Prostate gland (tissue), 2 donors: Measurements from ENCODE around the gene STEEP1. TPM values are rescaled to one million over a fixed set of nuclear protein-coding genes. Genes with fewer than 3 reads are reported as not detected.
"Not testable (repeated sequence)": the region's sequence is repeated elsewhere in the genome, so short reads cannot be mapped to it uniquely, and the experiment has no call there.

Experiments
- DNase-seq: peaks from one replicate; pipeline ENCODE4 v3.0.0-alpha.2; 2019; ENCODE audit warnings: low spot score
- H3K27ac ChIP-seq, 2 donors: fragments of 200-600 bp; sonication (generic); 2 replicates each; pipeline ENCODE4 v1.5.1; 2017 to 2019
- H3K27me3 ChIP-seq: fragments of 200-600 bp; sonication (generic); replicated peaks from 2 replicates; pipeline ENCODE4 v1.5.1; 2019; ENCODE audit not compliant: insufficient read depth
- H3K36me3 ChIP-seq, 2 donors: fragments of 200-600 bp; sonication (generic); 1 replicate in 1 of 2; 2 replicates in 1 of 2; pipeline versions ENCODE4 v1.5.1 to v1.8.1; 2017 to 2019
- H3K4me1 ChIP-seq: fragments of 200-600 bp; sonication (generic); replicated peaks from 2 replicates; pipeline ENCODE4 v1.5.1; 2019
- H3K4me3 ChIP-seq, 2 donors: fragments of 200-600 bp; sonication (generic); 2 replicates each; pipeline ENCODE4 v1.5.1; 2017 to 2019
- H3K9me3 ChIP-seq: fragments of 200-600 bp; sonication (generic); 2 replicates; pipeline ENCODE4 v1.5.1; 2017
- POLR2A ChIP-seq: fragments of 450-650 bp; IDR thresholded peaks from one replicate; pipeline ENCODE4 v1.6.1; 2016; ENCODE audit warnings: antibody characterized with exemption, mild to moderate bottlenecking
- POLR2AphosphoS5 ChIP-seq: sonication (generic); formaldehyde crosslinking; IDR thresholded peaks from one replicate; pipeline ENCODE4 v1.6.1; 2017; ENCODE audit warnings: antibody characterized with exemption
- WGBS: methylation state at CpG from one replicate; pipeline ENCODE4 v1.1.5; 2018; 5-methylcytosine and 5-hydroxymethylcytosine counted together
- intact Hi-C: fragments of 100-400 bp; cut with DNase I; formaldehyde crosslinking; loops from one replicate; pipeline ENCODE4 v1.14.2; 2022
- total RNA-seq, 2 donors: library from RNA; depleted of rRNA; stranded (reverse); fragments of >200 nt; gene quantifications; one replicate each; pipeline ENCODE4 v1.1.0, GENCODE V29; 2016
- TF ChIP-seq, protein P1 (sequence below), 4 experiments: fragments of 200-600 bp in 2 of 4; fragments of 450-650 bp in 2 of 4; sonication (generic) in 2 of 4; IDR thresholded peaks; 1 replicate in 3 of 4; 2 replicates in 1 of 4; pipeline ENCODE4 v1.5.1; 2016 to 2019; ENCODE audit warnings: antibody characterized with exemption in 4 of 4, mild to moderate bottlenecking in 2 of 4, moderate library complexity in 2 of 4

The STEEP1 gene
- total RNA-seq, 2 donors from 2014 or later, result 31.9 to 33.4 TPM

DNA sequence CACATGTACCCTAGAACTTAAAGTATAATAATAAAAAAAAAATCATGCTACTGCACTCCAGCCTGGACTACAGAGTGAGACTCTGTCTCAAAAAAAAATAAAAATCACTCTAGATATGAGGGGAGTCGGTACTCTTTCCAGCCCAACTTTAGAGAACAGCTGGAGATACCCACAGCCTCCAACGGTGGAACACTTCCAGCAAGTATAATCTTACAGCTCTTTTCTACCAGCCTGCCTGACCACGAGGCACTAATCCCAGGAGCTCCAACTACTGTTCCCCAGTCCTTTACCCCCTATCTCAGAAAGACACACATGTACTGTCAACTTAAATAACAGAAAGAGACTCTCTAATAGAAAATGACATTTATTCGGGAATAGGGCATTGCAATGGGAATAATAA lies 46.8 kb downstream of the STEEP1 start:
- H3K27me3 ChIP-seq, result no peaks in the 10 kb centered on the region
- 63% methylated on average over 4 of the region's 4 CpGs for WGBS
- intact Hi-C loops, result loop anchor here (10.0 kb wide), 1 partner anchor 56 kb away; the partner anchor contains the start of gene UBE2A
- H3K36me3 ChIP-seq, result no peaks in the 10 kb centered on the region
- no peak overlapping the region for H3K27ac ChIP-seq
- TF ChIP-seq, protein P1, sequence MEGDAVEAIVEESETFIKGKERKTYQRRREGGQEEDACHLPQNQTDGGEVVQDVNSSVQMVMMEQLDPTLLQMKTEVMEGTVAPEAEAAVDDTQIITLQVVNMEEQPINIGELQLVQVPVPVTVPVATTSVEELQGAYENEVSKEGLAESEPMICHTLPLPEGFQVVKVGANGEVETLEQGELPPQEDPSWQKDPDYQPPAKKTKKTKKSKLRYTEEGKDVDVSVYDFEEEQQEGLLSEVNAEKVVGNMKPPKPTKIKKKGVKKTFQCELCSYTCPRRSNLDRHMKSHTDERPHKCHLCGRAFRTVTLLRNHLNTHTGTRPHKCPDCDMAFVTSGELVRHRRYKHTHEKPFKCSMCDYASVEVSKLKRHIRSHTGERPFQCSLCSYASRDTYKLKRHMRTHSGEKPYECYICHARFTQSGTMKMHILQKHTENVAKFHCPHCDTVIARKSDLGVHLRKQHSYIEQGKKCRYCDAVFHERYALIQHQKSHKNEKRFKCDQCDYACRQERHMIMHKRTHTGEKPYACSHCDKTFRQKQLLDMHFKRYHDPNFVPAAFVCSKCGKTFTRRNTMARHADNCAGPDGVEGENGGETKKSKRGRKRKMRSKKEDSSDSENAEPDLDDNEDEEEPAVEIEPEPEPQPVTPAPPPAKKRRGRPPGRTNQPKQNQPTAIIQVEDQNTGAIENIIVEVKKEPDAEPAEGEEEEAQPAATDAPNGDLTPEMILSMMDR (IDR thresholded peaks at IDR 0.05), result no peak
- TF ChIP-seq POLR2AphosphoS5 (no peak), POLR2A (no peak)
- H3K4me1 ChIP-seq, result no peaks in the 10 kb centered on the region
- no peak for DNase-seq
- H3K9me3 ChIP-seq, result no peaks in the 10 kb centered on the region
- H3K4me3 ChIP-seq, result no peak overlapping the region

DNA sequence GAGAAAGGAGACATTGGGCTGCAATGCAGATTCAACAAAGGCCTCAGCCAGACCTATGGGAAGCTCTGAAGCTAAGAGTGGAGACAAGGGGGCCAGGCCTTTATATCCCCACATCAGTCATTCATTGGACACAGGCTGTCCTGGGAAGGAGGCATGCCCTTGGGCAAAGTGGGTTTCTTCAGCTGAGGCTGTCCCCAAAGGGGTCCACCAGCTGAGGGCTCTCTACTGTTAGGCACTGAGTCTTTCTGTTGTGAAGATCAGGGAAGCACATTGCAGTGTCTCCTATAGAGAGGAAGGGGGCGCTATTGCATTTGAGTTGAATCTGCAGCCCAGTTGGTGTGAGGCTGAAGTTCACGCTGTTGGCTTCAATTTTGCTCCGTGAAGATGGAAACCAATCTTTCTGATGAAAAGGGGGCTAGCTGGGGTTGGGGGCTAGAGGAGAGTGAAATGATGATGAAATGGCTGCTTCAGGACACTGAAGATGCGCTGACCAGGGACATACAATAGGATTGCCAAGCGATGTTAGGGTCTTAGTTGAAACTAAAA lies 49.0 kb downstream of the STEEP1 start:
- Histone ChIP-seq H3K4me1 (no peaks in the 10 kb centered on the region), H3K27ac (no peak overlapping the region), H3K4me3 (no peak overlapping the region), H3K9me3 (no peaks in the 10 kb centered on the region), H3K27me3 (no peaks in the 10 kb centered on the region), H3K36me3 (no peaks in the 10 kb centered on the region)
- intact Hi-C loops, result loop anchor here (10.0 kb wide), 1 partner anchor 59 kb away; the partner anchor contains the start of gene UBE2A
- TF ChIP-seq, protein P1 (IDR thresholded peaks at IDR 0.05), result peak; percentile 33 to 70 (median 54)
- TF ChIP-seq POLR2A, result no peak
- WGBS, result 31% methylated on average over 5 of the region's 5 CpGs
- DNase-seq, result no peak

DNA sequence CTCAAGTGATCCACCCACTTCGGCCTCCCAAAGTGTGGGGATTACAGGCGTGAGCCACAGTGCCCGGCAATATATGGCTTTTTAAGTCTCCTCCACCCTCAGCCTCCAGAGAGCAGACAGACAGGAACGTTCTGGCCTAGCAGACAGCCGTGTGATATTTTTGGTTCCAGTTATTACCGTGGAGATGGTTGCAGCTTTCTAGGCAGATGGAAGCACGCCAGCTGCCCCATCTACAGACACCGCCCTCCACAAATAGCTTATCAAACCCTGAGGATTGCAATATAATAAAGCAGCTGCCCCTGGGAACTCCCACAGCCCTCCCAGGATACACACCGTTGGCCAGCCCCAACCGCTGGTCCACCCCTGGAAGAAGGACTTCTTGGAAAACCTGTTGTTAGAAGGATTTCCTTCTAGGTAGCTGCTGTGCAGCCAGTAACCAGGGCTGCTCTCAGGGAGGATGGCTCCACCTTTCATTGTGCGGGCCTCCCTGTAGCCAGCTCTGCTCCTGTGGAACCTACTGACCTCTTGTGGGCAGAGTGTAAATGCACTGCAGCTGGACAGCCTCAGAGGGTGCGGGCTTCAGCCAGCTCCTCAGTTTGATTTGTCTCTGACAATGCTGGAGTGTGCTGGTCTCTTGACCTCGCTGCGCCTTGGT lies 52.9 kb downstream of the STEEP1 start:
- no peaks in the 10 kb centered on the region for H3K36me3 ChIP-seq
- H3K4me1 ChIP-seq, result no peaks in the 10 kb centered on the region
- TF ChIP-seq POLR2AphosphoS5 (peak; percentile 56), POLR2A (no peak)
- TF ChIP-seq, protein P1 (IDR thresholded peaks at IDR 0.05), result peak; percentile 21 to 79 (median 61)
- intact Hi-C loops, result loop anchor here (10.0 kb wide), 1 partner anchor 63 kb away; the partner anchor contains the start of gene UBE2A
- WGBS, result 20% methylated on average over 9 of the region's 14 CpGs
- H3K4me3 ChIP-seq, result no peak overlapping the region
- H3K27me3 ChIP-seq, result no peaks in the 10 kb centered on the region
- no peak overlapping the region for H3K27ac ChIP-seq
- no peaks in the 10 kb centered on the region for H3K9me3 ChIP-seq
- peak; percentile 60 for DNase-seq

DNA sequence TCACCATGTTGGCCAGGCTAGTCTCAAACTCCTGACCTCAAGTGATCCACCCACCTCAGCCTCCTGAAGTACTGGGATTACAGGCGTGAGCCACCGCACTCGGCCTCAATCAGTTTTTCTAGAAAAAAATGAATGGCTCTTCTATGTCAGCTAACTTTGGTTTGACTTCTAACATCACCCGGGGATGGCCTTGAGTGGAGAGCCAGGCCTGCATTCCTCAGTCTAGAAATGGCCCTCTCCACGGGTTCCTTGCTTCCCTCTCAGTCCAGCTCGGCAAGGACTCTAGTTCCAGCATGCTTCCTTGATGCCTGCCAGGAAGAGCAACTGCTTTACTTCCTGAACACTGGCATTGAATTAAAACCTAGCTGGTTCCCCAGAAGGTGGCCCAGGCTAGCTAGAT lies 58.0 kb downstream of the STEEP1 start:
- intact Hi-C loops, result no loop called here
- Histone ChIP-seq H3K4me3 (no peak overlapping the region), H3K36me3 (no peaks in the 10 kb centered on the region), H3K9me3 (no peaks in the 10 kb centered on the region), H3K27me3 (no peaks in the 10 kb centered on the region), H3K4me1 (no peaks in the 10 kb centered on the region), H3K27ac (no peak overlapping the region)
- 77% methylated on average over 5 of the region's 6 CpGs for WGBS
- TF ChIP-seq POLR2A, result no peak
- no peak for TF ChIP-seq POLR2AphosphoS5
- TF ChIP-seq, protein P1 (IDR thresholded peaks at IDR 0.05), result no peak
- no peak for DNase-seq

GRCh38 chrX:119505945-119506344 lies 59.3 kb downstream of the STEEP1 start:
- TF ChIP-seq POLR2AphosphoS5, result no peak
- no peak for TF ChIP-seq POLR2A
- TF ChIP-seq, protein P1 (IDR thresholded peaks at IDR 0.05), result no peak
- H3K9me3 ChIP-seq, result no peaks in the 10 kb centered on the region
- no peak overlapping the region for H3K27ac ChIP-seq
- H3K4me3 ChIP-seq, result no peak overlapping the region
- H3K36me3 ChIP-seq, result no peaks in the 10 kb centered on the region
- WGBS, result 86% methylated on average over 4 of the region's 4 CpGs
- H3K27me3 ChIP-seq, result no peaks in the 10 kb centered on the region
- intact Hi-C loops, result no loop called here
- DNase-seq, result no peak
- no peaks in the 10 kb centered on the region for H3K4me1 ChIP-seq

DNA sequence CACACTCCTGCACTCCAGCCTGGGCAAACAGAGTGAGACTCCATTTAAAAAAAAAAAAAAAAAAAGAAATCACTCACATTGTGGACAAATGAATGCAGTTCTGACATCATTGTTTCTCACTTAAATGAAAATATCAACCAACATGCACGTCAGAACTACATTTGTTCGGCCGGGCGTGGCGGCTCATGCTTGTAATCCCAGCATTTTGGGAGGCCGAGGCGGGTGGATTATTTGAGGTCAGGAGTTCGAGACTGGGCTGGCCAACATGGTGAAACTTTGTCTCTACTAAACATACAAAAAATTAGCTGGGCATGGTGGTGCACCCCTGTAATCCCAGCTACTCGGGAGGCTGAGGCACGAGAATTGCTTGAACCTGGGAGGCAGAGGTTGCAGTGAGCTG lies 60.1 kb downstream of the STEEP1 start:
- H3K27me3 ChIP-seq, H3K4me1 ChIP-seq, H3K36me3 ChIP-seq, H3K9me3 ChIP-seq, intact Hi-C loops, H3K4me3 ChIP-seq, H3K27ac ChIP-seq, DNase-seq: not testable (repeated sequence)
- WGBS, result 94% methylated on average over 10 of the region's 10 CpGs
